ENCODE data around the gene MRPL23.

Gene MRPL23

DNA sequence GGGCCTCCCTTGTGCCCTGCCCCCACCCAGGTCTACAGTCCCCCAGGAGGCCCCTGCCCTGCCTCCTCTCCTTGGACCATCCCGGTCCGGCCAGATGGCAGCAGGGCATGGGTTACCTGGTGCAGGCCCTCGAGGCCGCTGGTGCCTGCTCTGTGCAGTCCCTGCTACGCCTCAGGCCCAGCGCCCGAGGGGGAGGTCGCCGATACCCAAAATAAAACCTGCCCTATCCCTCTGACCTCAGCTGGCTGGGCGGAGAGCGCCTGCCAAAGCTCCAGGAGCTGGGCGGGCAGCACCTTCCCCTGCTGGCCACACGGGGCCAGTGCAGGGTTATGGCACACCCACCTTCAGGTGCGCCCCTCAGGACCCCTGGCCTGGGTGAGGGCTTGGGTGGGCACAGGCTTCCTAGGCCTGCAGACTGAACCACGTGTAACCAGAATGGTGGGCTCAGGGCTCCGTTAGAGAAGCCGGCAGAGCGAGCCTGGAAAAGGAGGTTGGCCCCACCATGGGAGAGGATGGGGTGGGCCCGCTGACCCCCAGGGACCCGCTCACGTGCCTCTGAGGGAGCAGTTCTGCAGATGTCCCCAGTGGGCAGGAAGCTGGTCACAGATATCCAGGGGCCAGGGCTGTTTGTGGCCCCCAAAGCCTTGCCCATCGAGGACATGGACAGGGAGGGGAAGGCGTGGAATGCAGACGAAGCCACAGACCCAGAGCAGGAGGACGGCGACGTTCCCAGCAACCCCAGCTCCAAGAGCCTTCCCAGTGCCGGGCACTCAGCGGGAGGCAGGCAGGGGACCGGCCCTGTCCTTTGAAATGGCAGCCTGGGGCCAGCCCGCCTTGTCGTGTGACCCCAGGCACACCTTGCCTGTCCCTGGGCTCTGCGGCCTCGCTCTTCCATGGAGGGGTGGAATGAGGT, 29.4 kb upstream of the MRPL23 start:
- TF ChIP-seq CTCF (IDR thresholded peaks at IDR 0.05; ENCODE audit: low read depth, low read length), result peak; percentile 68
- no peak for DNase-seq (ENCODE audit: low read depth in 2 of 2)
- H3K4me3 ChIP-seq (replicated peaks in 1 of 2; ENCODE audit: low read depth in 2 of 2, low read length in 2 of 2), result no peak overlapping the region

- no peak for DNase-seq (ENCODE audit: low read depth in 2 of 2)
- TF ChIP-seq CTCF (IDR thresholded peaks at IDR 0.05; ENCODE audit: low read depth, low read length), result no peak
- no peak overlapping the region for H3K4me3 ChIP-seq (replicated peaks in 1 of 2; ENCODE audit: low read depth in 2 of 2, low read length in 2 of 2)
These were observed 28.5 kb upstream of the MRPL23 start for GRCh38 chr11:1918436-1919315.

- peak; percentile 1 for TF ChIP-seq CTCF (IDR thresholded peaks at IDR 0.05; ENCODE audit: low read depth, low read length)
- H3K4me3 ChIP-seq (replicated peaks in 1 of 2; ENCODE audit: low read depth in 2 of 2, low read length in 2 of 2), result no peak within 1 kb of the TSS
- DNase-seq (ENCODE audit: low read depth in 2 of 2), result peak in 1 of 2 donors; percentile 27
These were observed 27.6 kb upstream of the MRPL23 start, which contains the start of gene TNNT3 for GRCh38 chr11:1919391-1920127. Gene TNNT3 (plus strand): TSS chr11:1919703. CDS start chr11:1922875, 3,172 bp downstream.

DNA sequence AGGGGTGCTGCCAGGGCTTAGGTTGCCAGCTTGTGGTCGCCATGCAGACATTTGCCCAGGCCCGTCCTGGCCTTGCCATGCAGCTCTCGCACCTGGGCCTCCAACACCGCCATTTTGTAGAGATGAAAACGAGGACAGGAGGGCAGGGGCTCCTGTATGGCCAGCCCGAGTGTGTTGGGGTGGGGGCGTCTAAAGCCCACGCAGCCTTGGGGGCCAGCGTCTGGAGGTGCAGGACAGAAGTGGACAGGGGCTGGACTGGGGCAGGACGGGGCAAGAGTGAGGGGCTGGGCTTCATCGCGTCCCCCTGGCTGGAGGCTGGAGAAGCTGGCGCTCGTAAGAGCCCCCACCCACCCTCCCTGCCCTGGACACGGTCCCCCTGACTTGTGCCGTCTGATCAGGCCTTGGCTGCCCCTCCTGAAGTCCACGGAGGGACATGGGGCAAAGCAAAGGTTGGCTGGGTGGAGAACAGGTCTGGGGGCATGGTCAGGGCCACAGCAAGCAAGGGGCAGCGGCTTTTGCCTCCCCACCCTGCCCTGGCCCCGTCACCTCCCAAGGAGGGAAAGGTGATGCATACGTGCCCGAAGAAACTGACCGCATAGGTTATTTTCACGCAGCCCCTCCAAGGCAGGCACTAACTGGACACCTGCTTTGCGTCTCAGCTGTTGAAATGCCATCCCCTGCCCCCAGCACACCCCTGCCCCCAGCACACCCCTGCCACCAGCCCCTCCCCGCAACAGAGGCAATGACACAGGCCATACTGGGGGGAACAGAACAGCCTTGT, 26.8 kb upstream of the MRPL23 start:
- no peak overlapping the region for H3K4me3 ChIP-seq (replicated peaks in 1 of 2; ENCODE audit: low read depth in 2 of 2, low read length in 2 of 2)
- no peak for TF ChIP-seq CTCF (IDR thresholded peaks at IDR 0.05; ENCODE audit: low read depth, low read length)
- DNase-seq (ENCODE audit: low read depth in 2 of 2), result no peak

GRCh38 chr11:1920909-1921573, 26.1 kb upstream of the MRPL23 start:
- TF ChIP-seq CTCF (IDR thresholded peaks at IDR 0.05; ENCODE audit: low read depth, low read length), result no peak
- H3K4me3 ChIP-seq (replicated peaks in 1 of 2; ENCODE audit: low read depth in 2 of 2, low read length in 2 of 2), result no peak overlapping the region
- DNase-seq (ENCODE audit: low read depth in 2 of 2), result no peak
